Measurements from ENCODE around the gene THAP10.

DNA sequence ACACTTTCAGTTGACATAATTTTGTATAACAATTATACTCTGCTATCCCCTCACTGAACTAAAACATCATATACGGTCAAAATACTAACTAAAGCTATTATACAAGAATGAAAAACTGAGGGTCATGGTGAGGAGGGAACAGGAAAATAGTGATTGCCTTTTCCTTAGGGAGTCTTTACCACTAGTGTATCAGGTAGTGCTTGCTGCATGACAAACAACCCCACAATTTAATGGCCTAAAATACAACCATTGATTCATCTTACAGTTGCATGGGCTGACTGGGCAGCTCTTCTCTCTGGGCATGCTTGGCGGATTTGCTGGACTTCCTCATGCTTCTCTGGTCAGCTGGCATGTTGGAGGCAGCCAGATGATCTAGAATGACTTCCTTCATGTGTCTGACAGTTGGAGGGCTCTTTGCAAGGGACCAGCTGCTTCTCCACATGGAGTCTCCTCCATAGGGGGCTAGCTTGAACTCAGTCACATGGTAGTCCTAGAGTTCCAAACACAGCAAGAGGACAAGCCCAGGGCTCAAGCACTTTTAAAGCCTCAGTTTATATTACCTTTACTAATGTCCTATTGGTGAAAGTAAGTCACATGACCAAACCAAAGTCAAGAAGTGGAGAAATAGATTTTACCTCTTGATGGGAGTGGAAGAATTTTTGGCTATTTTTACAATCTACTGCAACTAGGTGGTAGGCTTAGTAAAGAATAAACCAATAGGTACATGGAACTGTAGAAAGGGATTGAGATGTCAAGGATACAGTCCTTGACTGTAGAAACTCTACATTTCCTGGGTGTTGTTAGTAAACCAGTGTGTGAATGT, 18.8 kb downstream of the THAP10 start:
- TF ChIP-seq, protein P1, sequence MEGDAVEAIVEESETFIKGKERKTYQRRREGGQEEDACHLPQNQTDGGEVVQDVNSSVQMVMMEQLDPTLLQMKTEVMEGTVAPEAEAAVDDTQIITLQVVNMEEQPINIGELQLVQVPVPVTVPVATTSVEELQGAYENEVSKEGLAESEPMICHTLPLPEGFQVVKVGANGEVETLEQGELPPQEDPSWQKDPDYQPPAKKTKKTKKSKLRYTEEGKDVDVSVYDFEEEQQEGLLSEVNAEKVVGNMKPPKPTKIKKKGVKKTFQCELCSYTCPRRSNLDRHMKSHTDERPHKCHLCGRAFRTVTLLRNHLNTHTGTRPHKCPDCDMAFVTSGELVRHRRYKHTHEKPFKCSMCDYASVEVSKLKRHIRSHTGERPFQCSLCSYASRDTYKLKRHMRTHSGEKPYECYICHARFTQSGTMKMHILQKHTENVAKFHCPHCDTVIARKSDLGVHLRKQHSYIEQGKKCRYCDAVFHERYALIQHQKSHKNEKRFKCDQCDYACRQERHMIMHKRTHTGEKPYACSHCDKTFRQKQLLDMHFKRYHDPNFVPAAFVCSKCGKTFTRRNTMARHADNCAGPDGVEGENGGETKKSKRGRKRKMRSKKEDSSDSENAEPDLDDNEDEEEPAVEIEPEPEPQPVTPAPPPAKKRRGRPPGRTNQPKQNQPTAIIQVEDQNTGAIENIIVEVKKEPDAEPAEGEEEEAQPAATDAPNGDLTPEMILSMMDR (IDR thresholded peaks at IDR 0.05; ENCODE audit: poor library complexity) = no peak
- TF ChIP-seq EZH2 (IDR thresholded peaks at IDR 0.05; ENCODE audit: borderline replicate concordance) (no peak), EZH2phosphoT487 (IDR thresholded peaks at IDR 0.05; ENCODE audit: low read depth, severe bottlenecking, unreplicated experiment) (no peak)
